HG03378 (cell line): ENCODE results near the gene RETREG3.
"Not testable (repeated sequence)": the region's sequence is repeated elsewhere in the genome, so short reads cannot be mapped to it uniquely, and the experiment has no call there.

Experiments used
- ATAC-seq: cut with Tn5 transposase; IDR thresholded peaks from one replicate; pipeline ENCODE4 v1.9.1; 2021; ENCODE audit warnings: mild to moderate bottlenecking, moderate library complexity; ENCODE audit not compliant: unreplicated experiment

The RETREG3 gene

DNA sequence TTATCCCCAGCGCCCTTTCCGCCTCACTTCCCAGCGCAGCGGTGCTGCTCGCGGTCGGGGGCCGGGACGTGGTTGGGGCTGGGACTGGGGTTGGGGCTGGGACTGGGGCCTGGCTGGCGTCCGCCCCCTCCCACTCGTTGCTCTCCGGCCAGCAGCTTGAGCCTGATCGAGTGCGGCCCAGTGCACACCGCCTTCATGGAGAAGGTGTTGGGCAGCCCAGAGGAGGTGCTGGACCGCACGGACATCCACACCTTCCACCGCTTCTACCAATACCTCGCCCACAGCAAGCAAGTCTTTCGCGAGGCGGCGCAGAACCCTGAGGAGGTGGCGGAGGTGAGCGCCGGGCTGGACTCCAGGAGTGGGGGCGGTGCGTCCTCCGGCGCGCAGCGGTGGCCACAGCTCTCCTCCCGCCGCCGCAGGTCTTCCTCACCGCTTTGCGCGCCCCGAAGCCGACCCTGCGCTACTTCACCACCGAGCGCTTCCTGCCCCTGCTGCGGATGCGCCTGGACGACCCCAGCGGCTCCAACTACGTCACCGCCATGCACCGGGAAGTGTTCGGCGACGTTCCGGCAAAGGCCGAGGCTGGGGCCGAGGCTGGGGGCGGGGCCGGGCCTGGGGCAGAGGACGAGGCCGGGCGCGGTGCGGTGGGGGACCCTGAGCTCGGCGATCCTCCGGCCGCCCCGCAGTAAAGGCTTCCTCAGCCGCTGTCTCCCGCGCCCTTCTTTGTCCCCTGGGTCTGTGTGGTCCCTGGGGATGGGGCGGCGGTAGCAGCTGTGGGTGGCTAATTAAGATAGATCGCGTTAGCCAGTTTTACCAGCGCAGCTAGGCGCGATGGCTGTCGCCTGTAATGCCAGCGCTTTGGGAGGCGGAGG lies 54.7 kb downstream of the RETREG3 start:
- no peak for ATAC-seq

DNA sequence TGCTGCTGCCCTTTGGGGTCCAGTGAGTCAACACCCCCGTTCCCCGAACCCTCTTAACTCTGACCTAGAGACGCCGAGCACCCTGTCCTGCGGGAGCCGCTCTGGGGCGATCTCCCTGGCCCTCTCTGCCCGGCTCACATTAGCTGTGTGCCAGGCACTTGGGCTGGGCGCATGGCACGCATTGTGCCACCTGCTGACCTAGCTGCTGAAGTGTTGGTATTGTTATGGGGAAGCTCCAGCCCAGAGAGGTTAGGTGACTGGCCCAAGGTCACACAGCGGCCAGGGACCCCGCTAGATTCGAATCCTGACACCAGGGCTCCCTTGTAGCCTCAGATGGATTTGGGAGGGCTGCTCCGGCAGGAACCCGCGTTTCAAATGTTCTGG lies 55.3 kb downstream of the RETREG3 start:
- ATAC-seq: no peak

DNA sequence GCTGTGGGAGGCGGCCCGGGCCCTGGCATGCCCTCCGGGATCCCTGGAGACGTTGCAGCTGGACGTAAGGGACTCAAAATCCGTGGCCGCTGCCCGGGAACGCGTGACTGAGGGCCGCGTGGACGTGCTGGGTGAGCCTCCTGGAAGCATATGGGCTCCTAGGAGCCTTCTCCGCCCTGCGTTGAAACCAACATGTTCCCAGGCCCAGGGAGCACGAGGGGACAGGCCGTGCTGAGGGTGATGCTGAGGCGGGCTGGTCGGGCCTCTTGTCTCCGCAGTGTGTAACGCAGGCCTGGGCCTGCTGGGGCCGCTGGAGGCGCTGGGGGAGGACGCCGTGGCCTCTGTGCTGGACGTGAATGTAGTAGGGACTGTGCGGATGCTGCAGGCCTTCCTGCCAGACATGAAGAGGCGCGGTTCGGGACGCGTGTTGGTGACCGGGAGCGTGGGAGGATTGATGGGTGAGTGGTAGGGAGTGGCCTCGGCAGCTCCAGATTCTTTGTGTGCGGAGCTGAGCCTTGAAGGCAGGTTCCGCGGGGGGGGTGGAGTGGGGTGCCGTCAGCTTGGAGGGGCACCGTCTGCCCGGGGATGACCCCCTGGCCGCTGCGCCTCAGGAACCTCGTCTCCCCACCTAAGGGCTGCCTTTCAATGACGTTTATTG lies 55.9 kb downstream of the RETREG3 start:
- ATAC-seq: no peak

GRCh38 chr17:42552736-42553135 lies 56.4 kb downstream of the RETREG3 start, which contains the start of gene HSD17B1:
Gene HSD17B1 (plus strand): TSS chr17:42552923. CDS start chr17:42552934, 11 bp downstream.
- not testable (repeated sequence) for ATAC-seq

DNA sequence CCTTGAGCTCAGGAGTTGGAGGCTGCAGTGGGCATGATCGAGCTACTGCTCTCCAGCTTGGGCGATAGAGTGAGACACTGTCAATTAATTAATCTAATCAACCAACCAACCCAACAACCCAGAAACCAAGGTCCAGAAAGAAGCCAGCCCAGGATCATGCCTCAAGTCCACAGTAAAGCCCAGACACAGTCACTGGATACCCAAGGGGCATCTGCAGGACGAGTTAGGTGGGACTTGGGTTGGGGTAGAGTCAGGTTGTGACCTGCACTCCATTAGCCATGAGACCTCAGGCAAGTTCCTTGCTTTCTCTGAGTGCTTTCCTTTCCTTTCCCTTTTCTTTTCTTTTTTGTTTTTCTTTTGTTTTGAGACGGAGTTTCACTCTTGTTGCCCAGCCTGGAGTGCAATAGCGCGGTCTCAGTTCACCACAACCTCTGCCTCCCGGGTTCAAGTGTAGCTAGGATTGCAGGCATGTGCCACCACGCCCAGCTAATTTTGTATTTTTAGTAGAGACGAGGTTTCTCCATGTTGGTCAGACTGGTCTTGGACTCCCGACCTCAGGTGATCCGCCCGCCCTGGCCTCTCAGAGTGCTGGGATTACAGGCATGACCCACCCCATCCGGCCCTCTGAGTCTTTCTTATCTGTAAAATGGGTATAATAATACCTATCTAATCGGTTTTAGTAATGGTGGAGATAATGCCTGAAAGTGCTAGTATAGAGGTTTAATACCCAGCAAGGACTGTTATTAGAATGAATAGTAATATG lies 60.0 kb downstream of the RETREG3 start:
- ATAC-seq: no peak

DNA sequence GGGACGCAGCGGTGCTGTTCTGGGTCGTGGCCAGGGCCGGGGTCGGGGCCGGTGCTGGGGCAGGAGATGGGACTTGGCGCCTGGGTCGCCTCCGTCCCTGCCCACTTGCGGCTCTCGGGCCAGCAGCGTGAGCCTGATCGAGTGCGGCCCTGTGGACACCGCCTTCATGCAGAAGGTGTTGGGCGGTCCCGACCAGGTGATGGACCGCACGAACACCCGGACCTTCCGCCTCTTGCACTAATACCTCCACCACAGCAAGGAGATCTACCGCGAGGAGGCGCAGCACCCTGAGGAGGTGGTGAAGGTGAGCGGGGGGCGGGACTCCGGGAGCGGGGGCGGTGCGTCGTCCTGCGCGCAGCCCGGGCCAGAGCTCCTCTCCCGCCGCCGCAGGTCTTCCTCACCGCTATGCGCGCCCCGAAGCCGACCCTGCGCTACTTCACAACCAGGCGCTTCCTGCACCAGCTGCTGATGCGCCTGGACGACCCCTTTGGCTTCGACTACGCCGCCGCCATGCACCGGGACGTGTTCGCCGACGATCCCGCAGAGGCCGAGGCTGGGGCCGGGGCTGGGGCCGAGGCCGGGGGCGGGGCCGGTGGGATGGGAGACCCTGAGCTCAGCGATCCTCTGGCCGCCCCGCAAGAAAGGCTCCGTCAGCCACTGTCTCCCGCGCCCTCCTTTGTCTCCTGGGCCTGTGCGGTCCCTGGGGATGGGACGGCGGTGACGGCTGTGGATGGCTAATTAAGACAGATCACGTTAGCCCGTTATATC lies 60.9 kb downstream of the RETREG3 start:
- ATAC-seq: no peak

- no peak for ATAC-seq
Measured at GRCh38 chr17:42547698-42548069, 61.5 kb downstream of the RETREG3 start.

- no peak for ATAC-seq
Measured at GRCh38 chr17:42547001-42547461, 62.1 kb downstream of the RETREG3 start.

- ATAC-seq: not testable (repeated sequence)
Measured at GRCh38 chr17:42545755-42546505, 63.2 kb downstream of the RETREG3 start.

DNA sequence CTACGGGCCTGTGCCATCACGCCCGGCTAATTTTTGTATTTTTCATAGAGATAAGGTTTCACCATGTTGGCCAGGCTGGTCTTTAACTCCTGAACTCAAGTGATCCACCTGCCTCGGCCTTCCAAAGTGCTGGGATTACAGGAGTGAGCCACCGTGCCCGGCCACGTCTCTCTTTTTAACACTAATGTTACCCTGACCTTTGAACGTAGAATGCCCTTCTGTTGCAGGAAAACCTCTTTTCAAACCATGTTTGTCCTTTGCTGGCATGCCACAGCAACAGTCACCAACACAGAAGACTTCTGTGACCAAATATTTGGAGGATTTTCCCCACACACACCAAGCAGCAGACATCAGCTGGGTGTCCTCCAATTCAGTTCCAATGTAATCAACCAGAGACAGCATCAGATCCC lies 64.3 kb downstream of the RETREG3 start:
- no peak for ATAC-seq

- ATAC-seq: no peak
Measured at GRCh38 chr17:42543190-42544079, 65.7 kb downstream of the RETREG3 start.

DNA sequence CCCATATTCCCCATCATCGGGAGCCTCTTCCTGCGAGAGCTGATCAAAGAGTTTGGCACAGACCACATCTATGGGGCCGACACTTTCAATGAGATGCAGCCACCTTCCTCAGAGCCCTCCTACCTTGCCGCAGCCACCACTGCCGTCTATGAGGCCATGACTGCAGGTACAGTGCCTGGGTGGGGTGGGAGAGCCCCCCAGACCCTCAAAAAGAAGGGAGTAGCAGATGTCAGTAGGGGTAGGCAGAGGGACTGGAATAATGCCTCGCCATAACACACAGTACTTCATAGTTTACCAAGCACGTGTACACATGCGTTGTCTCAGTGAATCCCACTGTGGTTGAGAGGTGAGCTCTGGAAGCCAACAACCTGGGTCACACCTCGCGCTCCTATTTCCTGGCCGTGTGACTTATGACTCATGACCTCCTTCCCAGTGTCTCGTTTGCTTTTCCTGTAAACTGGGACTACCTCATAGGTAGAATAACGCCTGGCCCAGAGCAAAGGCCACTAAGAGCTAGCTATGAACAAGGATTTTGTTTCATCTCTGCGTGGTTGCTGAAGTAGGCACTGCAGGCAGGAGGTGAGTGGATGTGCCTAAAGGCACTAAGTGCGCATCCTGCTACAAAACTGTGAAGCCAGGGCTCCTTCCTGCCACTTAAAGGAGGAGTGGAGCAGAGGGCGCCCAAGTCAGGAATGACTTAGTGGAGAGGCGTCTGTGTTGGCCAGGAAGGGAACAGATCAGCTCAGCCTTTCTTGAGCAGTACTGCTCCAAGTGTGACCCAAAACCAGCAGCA lies 67.9 kb downstream of the RETREG3 start:
- ATAC-seq: no peak

DNA sequence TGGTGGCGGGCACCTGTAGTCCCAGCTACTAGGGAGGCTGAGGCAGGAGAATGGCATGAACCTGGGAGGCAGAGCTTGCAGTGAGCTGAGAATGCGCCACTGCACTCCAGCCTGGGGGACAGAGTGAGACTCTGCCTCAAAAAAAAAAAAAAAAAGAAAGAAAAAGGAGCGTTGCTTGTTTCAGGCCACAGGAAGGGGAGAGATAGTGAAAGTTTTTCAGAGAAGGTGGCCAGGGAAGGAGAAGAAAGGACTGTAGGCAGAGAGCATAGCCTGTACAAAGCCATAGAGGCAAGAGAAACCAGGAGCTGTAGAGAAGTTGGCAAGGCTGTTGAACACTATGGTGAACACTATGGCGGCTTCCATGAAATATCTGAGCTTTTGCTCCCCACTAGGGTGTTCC lies 68.6 kb downstream of the RETREG3 start:
- ATAC-seq: not testable (repeated sequence)

GRCh38 chr17:42538482-42538881 lies 70.7 kb downstream of the RETREG3 start:
- ATAC-seq: no peak

GRCh38 chr17:42537826-42538451 lies 71.2 kb downstream of the RETREG3 start:
- no peak for ATAC-seq

GRCh38 chr17:42537156-42537805 lies 71.9 kb downstream of the RETREG3 start:
- ATAC-seq: no peak
